ENCODE data around the gene FCRLA.

GRCh38 chr1:161721738-161722343 is 14.8 kb downstream of the FCRLA start:
- TF ChIP-seq ZC3H10 (CRISPR knock-in tag; IDR thresholded peaks at IDR 0.05), result no peak
- TF ChIP-seq ZFP30 (CRISPR knock-in tag; IDR thresholded peaks at IDR 0.05), result no peak
- TF ChIP-seq ARNTL (CRISPR knock-in tag; IDR thresholded peaks at IDR 0.05; ENCODE audit: borderline replicate concordance, low read depth), result no peak
- no peak for TF ChIP-seq CSDC2 (CRISPR knock-in tag; IDR thresholded peaks at IDR 0.05)
- no peak for TF ChIP-seq ZNF8 (CRISPR knock-in tag; IDR thresholded peaks at IDR 0.05)
- no peak for TF ChIP-seq TCF4 (CRISPR knock-in tag; IDR thresholded peaks at IDR 0.05; ENCODE audit: borderline replicate concordance)
- TF ChIP-seq OSR1 (CRISPR knock-in tag; IDR thresholded peaks at IDR 0.05), result no peak

Measured in SK-N-SH treated with all-trans-retinoic acid at 6 μM for 48 hours (cell line).